ENCODE results near the gene CCDC192.
"Not testable (repeated sequence)": the region's sequence is repeated elsewhere in the genome, so short reads cannot be mapped to it uniquely, and the experiment has no call there.

Gene CCDC192, protein sequence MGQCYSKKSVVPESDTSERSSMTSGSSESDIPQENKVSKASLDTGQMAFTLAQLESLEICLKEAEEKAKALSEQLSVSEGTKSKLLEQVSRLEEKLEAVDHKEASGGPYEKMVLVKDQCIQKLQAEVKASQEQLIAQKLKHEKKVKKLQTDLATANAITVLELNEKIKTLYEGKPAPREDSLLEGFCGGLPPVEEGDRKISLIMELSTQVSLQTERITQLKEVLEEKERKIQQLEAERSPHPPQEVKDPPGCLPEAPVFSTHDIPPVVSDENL

DNA sequence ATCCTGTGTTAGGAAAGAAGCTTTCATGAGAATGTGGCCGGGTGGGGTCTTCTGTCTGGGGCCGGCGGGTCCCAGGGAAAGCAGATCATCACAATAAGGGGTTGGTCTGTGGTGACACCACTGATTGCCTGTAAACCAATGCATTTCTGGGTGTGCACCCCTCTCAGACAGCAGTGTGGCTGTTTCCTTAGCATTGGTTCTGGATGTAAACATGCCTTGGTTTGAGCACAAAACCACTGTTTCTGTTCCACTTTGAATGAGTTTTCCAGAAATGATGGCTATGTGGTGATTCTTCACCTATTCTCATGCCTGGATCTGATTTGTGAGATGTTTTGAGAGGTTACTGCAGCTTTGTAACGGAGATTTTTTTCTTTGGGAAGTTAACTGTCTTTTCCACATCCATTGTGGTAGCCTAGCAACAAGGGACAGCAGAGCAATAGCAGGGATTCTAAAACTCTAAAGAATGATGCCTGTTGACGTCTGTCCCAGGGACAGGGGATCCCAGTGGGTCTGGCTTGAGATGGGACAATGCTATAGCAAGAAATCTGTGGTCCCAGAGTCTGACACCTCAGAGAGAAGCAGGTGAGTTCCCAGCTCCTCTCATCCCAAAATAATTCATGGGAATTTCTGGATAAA lies at the start of gene CCDC192:
Gene CCDC192 (plus strand): TSS at position 466 of the 636 bp plus-strand sequence. CDS start 55 bp downstream, at position 521.
- DNase-seq, result no peak

DNA sequence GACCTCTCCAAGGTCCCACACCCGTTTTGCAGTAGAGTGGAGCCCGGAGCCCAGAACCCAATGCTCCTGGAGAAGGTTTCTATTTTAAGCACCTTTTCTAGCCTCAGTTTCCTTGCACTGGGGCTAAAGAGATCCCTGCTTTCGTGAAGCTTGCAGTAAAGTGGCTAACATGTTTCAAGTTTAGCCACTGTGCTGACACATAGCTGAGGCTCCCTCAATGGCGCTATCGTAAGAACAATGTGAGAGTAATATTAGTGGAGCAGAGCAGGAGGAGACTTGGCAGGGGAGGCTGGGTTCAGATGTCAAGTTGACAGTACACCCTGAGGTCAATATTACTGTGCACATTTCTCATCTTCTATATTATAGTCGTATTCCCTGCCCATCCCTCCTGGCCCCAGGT lies 46.4 kb upstream of the CCDC192 start:
- DNase-seq, result no peak

DNA sequence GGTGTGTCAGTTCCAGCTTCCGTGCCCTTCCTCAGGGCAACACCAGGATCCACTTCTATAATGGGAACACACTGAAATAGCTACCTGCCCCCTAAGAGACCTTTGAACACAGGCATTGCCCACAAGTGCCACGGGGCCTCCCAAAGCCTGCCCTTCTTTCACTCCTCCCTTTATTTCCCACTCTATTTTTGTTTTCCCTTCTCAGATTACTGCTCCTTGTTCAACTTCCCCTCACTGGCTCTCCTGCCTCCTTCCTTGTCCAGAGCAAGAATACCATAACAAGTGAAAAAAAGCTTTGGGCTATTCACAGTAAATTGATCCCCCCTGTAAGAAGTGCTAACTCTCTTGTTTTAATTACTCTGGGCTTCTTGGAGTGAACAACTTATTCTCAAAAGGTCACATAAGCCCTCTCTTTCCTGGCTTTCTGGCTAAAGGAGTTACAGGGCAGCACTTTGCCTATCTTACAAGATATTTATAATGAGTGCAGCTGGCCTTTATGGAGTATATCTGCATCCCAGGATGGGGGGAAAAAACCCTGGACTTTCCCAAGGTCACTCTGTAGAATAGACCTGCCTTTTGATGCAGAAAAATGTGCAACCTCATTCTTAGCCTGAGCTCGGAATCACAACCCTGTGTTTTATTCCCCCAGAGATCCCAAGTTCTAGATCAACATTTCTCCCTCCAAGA lies 43.0 kb upstream of the CCDC192 start:
- DNase-seq, result no peak

DNA sequence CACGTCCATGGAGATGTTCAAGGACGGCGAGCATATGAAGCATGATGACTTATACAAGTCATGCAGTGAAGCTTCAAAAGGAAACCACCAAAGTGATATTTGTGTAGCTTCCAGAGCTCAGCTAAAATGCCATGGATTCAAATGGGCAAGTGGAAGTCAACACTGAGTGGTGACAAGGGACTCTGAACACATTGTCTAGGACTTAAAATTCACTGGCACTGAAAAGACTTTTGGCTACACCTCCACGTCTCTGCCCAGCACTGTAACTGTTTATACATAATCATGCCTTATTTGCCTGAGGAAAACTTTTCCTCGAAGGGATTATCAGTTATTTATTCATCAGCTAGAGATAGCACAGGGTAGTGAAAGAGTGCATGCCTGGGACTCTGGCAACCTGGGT lies 39.1 kb upstream of the CCDC192 start:
- no peak for DNase-seq

DNA sequence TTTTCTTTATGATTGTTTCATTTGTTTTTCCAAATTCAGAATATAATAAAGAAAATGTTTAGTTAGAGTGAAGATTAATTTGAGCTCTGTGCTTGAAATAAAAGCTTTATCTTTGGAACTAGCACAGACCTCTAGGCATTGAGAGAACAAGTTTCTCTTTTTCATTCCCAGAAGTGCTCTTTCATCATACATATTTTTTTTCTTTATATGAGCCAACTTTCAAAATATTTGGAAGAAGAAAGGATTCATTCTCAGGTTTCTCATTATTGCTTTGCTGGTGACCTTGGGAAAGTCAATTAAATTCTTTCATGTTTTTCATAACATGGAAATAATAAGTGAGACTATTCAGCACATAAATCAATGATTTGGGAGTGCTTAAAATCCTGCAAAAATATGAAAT lies 37.5 kb upstream of the CCDC192 start:
- DNase-seq, result no peak

DNA sequence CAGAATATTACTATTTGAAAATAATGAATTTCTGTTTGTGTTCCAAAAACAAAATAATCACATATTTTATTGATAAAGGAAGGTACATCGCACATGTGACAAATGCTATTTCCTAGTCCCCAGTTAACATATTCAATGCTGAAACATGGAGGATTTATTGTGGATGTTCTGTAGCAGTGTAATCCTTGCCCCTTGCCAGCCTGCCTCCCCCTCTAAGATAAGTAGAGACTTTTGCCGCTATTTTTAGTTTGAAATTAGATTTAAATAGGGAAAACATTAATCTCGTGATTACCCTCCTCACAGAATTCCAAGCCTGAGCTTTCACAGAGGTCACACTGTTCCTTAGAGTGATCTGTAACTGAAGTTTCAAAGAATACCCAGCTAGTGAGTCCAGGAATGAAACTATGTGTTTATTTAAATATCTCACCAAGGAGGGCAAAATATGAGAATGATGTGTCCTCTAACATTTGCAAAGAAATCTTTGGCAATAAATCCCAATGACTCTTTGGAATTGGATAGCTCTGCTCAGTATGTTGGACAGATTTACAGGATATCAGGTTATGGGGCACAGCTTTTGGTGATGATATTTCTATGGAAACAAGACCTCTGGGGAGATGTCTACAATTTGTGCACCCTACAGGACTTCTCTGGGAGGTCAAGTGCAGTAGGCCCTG lies 37.0 kb upstream of the CCDC192 start:
- no peak for DNase-seq

DNA sequence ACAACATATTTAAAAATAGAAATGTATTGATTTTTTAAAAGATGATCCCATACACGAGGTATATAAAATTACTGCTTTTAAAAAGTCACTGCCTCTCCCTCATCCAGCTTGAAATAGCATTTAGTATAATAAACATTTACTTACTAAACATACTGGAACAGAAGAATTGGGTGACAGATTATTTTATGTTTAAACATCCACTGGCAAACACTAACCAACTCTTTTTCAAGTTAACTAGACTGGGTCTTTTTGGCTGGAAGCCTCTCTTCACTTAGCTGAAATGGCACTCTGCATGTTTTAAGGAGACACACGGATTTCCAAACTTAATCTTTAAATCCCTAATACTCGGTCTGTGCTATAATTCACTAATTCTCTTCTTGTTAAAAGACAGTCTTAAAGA lies 35.3 kb upstream of the CCDC192 start:
- no peak for DNase-seq

DNA sequence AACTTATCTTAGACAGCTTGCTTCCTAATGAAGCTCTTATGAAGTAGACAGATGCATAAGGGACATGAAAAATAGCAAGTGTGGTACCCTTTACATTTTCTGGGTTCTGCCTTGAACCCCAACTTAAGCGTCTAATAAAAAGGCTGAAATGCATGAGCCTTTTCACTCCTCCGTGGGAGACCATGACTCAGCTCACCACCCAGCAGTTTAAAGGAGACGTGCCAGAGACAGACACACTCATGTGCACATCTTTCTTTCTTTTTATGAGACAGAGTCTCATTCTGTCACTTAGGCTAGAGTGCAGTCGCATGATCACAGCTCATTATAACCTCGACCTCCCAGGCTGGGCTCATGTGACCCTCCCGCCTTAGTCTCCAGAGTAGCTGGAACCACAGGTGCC lies 32.0 kb upstream of the CCDC192 start:
- no peak for DNase-seq

DNA sequence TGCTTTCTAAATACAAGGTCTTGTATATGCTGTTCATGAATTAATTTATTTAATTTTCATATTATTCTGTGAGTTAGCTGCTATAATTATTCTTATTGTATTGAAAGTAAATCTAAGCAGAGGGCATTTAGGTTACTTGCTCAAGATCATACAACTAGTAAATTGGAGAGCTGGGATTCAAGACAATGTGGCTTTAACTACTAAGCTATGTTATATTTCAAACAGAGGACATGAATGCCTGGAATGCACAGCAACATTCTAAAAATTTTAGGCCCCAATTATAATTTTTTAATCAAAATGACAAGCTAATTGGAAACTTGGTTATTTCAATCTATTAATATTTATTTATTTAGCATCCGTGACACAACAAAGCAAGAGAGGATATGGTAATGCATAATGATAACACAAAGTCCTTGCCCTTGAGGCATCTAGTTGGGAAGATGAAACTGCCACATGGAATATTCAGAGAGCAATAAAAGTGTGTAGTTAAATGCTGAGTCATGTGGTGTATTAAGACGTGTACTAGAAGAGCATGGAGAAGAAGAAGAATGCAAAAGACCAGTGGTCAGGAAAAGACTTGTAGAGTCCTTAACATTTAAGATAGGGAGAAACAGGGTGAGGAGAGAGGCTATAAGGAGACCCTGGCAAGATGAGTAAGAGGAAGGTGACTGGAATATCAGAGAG lies 29.9 kb upstream of the CCDC192 start:
- no peak for DNase-seq

DNA sequence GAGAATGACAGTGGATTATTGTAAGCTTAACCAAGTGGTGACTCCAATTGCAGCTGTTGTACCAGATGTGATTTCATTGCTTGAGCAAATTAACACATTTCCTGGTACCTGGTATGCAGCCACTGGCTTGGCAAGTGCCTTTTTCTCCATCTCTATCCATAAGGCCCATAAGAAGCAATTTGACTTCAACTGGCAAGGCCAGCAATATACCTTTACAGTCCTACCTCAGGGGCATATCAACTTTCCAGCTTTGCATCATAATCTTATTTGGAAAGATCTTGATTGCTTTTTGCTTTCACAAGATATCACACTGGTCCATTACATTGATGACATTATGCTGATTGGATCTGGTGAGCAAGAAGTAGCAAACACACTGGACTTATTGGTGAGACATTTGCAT lies 26.2 kb upstream of the CCDC192 start:
- DNase-seq, result not testable (repeated sequence)

DNA sequence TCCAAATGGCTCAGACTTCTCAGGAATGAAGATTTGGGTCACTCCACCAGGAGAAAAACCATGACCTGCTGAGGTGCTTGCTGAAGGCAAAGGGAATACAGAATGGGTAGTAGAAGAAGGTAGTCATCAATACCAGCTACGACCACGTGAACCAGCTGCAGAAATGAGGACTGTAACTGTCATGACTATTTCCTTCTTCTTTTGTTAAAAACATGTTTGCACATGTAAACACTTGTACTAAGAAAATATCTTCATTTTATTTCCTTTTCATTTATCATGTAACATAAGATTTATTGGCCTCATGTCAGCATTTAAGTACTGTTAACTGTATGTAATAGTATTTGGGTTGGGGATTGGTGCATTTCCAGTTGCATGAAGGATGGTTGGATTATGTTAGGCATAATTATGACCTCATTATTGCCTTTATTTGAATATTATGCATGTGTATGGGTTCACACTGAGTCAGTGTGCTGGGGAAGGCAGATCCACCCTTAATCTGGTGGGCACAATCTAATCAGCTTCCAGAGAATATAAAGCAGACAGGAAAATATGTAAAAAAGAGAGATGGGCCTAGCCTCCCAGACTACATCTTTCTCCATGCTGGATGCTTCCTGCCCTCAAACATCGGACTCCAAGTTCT lies 23.4 kb upstream of the CCDC192 start:
- DNase-seq, result not testable (repeated sequence)

DNA sequence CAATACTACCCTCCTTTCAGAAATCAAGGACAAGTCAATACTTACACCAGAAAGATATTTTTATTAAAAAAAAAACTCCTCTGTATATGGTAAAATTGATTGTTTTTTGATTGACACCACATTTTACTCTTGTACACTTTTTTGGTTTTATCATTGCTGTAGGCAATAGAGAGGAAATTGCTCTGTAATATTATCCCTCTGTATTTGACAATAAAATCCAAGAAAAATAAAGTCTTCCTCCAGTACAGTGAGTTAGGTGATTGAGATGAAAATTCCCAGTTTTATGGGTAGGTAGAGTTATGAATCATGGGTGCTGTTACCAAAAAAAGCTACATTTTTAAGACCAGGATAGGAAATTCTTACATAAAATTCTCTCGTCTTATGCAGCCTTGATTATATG lies 22.6 kb upstream of the CCDC192 start:
- DNase-seq, result no peak

DNA sequence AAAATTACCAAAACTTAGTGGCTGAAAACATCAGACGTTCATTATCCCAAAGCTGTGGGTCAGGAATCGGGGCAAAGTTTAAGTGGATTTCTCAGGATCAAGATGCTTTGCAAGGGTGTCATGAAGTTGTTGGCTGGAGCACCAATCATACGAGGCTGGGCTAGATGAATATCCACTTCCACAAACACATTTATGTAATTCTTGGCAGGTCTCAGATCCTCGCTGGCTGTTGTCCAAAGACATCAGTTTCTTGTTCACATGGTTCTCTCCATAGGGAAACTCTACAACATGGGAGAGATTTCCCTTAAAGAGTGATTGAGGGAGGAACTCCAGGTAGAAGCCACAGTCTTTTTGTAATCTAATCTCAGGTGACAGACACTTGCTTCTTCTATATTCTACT lies 20.2 kb upstream of the CCDC192 start:
- DNase-seq, result no peak

DNA sequence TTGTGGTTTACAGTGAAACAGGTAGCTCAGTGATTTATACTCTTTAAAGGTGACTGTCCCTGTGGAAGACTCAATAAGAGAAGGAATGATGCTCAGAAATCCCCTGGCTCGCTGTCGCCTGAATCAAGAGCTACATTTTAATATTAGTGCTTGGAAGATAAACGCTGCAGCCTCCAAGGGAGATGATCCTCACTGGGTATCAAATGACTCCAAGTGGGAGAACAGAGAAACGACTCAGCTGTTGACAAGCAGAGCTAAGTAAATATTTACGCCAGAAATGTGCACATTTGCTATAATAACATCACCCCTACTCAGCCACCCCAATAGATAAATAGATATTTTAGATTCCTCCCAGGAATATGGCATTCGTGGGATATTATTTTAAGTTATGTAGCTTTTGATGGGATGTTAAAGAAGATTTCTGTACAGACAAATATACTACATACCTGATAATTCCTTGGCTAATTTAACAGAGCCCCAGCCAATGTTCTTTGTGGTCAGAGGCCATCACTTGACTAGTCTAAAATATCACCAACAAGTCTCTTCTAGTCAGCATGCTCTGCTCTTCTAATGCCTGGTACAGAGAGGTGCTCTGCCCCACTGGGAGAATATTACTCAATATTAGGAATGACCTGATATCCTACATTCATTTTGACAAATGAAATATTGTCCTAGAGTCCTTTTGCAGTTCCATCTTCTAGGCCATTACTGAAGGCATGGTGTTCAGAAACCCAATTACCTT lies 18.3 kb upstream of the CCDC192 start:
- DNase-seq, result no peak

DNA sequence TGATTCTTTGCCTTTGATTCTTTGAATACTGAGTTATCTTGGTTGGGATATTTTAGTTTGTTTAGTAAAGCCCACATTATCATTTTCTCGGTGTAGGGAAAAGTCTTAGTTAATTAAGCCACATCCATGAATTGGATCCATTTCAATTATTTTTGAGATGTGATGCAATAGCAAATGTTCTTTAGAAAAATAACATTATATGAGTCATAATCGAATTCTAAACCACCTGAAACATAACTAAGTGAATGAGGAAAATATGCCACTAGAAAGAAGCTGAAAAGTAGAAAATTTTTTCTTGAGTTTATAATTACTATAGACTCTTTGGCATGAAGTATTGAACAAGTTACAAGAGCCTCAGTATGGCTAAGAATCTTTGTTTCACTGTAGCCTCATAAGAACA lies 17.5 kb upstream of the CCDC192 start:
- DNase-seq, result no peak

DNA sequence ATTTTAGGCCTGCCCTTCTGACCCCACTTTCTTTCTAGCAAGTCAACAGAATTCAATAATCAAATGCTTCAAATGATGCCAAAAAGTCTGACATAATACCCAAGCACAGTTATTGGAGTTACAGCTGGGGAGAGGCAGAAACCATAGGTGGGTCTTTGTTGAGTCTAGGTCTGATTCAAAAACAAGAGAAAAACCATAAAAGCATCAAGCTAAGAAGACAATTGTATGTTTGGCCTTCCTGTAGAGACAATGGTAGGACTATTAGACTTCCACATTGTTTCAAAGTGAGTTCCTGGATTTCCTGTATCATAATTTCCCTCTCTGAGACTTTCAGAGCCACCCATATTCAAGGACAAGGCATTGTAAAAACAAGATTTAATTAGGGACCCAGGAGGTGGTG lies 16.8 kb upstream of the CCDC192 start:
- DNase-seq, result no peak

DNA sequence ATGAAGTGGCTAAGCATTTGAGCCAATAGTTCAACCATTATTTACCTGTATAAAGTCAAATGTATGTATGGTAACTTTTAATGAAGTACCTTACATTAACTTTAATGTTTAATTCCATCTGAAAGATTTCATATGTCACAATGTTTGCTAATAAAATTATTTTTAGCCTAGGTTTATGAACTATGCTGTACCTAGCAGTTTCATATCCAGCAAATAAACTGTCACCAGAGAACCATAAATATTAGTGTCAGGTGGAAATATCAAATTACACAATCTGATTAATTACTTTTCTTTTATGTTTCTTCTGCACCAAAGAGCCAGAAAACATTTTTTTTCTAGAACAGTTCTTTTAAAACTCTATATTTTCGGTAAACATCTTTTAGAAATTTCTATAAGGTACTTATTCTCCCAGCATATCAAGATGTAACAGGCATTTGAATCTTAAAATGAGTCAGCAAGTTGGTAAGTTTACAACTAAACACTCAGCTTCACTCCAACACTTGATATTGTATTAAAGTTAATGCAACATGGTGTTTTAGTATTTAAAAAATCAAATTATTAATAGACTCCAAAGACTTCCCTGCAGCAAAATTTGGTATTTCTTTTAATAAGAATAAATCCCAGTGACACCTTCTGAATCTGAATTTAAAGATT lies 8.5 kb upstream of the CCDC192 start:
- DNase-seq, result no peak

DNA sequence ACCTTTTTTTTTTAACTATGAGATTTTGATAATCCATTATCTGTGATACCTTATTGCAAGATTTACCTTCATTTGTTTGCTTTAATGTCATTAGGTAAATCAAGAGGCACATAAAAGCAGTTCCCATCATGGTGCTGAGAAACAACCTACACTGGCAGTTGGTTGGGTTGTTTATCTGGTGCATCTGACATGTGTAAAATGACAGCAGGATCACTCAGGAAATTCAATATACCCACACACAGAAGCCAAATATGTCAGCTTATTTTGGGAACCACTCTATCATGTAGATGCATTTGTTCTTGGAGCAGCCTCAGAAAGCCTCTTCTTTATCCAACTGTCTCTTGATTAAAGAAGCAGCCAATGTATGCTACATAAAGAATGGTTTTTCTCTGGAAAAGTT lies 7.8 kb upstream of the CCDC192 start:
- no peak for DNase-seq

DNA sequence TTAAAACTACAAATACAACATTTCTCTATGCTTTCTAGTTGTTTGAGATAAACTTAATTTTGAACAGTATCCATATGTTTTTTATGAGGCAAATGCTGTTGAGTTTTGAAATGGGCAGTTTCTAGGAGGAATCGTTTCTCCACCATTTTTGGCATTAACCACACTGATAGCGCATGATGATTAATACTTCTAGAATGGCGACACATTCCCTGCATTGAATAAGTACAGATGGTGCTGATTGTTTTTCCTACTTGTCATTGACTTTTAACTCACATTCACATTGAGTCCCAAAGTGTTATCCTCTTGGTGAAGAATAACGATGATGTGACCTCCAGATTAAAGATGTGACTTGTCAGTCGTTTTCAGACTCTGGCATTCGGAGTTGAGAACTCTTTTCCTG lies 6.5 kb upstream of the CCDC192 start:
- DNase-seq, result no peak

DNA sequence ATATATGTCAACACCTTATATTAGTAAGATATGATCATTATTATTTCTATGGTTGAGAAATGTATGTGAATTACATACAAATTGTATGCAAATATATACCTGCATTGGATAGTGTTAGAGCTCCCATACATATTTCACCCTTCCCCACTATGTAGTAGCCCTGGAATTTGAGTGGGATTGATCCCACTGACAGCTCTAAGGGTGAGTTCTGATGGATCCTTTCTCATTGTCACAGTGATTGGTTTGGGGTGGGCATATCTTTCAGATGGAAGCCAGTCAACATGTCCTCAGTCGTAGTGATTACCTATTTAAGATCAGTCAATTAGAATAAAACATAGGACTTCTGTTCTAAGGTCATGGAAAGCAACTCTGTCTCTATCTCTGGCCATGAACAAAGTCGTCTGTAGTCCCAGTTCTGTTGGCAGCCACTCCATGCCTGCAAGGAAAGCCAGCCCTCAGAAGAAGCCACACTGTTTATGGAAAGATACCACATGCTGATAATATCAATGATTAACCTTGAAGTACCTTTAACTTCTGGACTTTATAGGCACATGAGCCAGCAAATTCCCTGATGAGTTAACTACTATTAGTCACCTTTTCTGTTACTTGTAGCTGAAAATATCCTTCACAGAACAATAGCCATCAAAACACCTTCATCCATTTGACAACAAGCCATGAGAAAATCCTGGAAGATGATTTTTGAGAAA lies 5.1 kb upstream of the CCDC192 start:
- DNase-seq, result no peak

DNA sequence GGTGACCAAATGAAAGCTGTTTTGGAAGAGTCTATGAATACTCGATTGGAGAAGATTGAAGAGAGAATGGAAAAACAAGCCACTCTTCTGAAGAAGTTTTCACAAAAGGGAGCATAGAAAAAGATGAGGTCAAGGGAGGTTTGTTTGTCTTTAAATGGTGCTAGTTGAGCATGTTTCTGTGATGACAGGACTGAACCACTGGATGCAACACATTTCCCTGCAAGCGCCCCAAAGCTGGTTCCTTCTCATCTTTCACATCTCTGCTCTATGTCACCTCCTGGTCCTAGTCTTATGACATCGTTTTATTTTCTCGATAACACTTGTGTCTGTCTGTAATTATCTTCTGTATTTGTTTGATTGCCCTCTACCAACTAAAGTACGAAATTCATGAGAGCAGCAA lies 3.8 kb upstream of the CCDC192 start:
- no peak for DNase-seq

All from CD4-positive, alpha-beta T cell treated with Interleukin-4 for 4 hours (primary cell).